Natural killer cell (primary cell): ENCODE results near the gene CMIP. TPM values are rescaled to one million over a fixed set of nuclear protein-coding genes. Genes with fewer than 3 reads are reported as not detected.

ENCODE experiments used
- ATAC-seq, 3 donors: fragments of 150-1000 bp in 2 of 3; fragments of 200-7000 bp in 1 of 3; cut with Tn5 transposase; 1 replicate in 1 of 3; 2 replicates in 2 of 3; pipeline ENCODE4 v1.10.0; 2021; ENCODE audit warnings: mild to moderate bottlenecking in 2 of 3, moderate library complexity in 2 of 3
- DNase-seq, 2 donors: peaks; one replicate each; pipeline versions ENCODE4 v3.0.0 to v3.0.0-alpha.2; 2013 to 2021; ENCODE audit warnings: mixed read lengths in 1 of 2
- H3K27ac ChIP-seq: one replicate; pipeline ENCODE4 v1.5.1; 2013; ENCODE audit warnings: mild to moderate bottlenecking, low read length
- H3K27me3 ChIP-seq: one replicate; pipeline ENCODE4 v1.6.1; 2013; ENCODE audit warnings: low read length; ENCODE audit not compliant: control insufficient read depth, insufficient read depth
- H3K36me3 ChIP-seq: one replicate; pipeline ENCODE4 v1.6.1; 2013; ENCODE audit warnings: low read length; ENCODE audit not compliant: control insufficient read depth, insufficient read depth
- H3K4me1 ChIP-seq: one replicate; pipeline ENCODE4 v1.6.1; 2013; ENCODE audit warnings: low read length; ENCODE audit not compliant: control insufficient read depth, insufficient read depth
- H3K4me3 ChIP-seq: one replicate; pipeline ENCODE4 v1.5.1; 2013; ENCODE audit warnings: low read length
- H3K9me3 ChIP-seq: one replicate; pipeline ENCODE4 v1.6.1; 2013; ENCODE audit warnings: low read length; ENCODE audit not compliant: control insufficient read depth, insufficient read depth
- H3K27ac Mint-ChIP-seq, 2 donors: one replicate each; pipeline ENCODE4 v1.8.0; 2022; ENCODE audit warnings: mild to moderate bottlenecking in 2 of 2, mixed read lengths in 2 of 2, moderate library complexity in 1 of 2
- H3K27me3 Mint-ChIP-seq, 2 donors: one replicate each; pipeline ENCODE4 v1.8.0; 2022; ENCODE audit warnings: low read depth in 2 of 2, mixed read lengths in 2 of 2
- H3K36me3 Mint-ChIP-seq: one replicate; pipeline ENCODE4 v1.8.0; 2022; ENCODE audit warnings: mixed read lengths
- H3K4me1 Mint-ChIP-seq, 2 donors: one replicate each; pipeline ENCODE4 v1.8.0; 2022; ENCODE audit warnings: mixed read lengths in 2 of 2
- H3K4me3 Mint-ChIP-seq: one replicate; pipeline ENCODE4 v1.8.0; 2022; ENCODE audit warnings: mild to moderate bottlenecking, moderate library complexity, mixed read lengths
- H3K9me3 Mint-ChIP-seq, 2 donors: one replicate each; pipeline ENCODE4 v1.8.0; 2022; ENCODE audit warnings: mixed read lengths in 2 of 2
- WGBS: methylation state at CpG from one replicate; pipeline ENCODE4 v1.1.7; 2013; ENCODE audit warnings: missing lambda C conversion rate; ENCODE audit not compliant: insufficient coverage; 5-methylcytosine and 5-hydroxymethylcytosine counted together
- intact Hi-C: fragments of 100-400 bp; cut with micrococcal nuclease; formaldehyde crosslinking; loops from one replicate; pipeline ENCODE4 v1.14.2; 2022
- total RNA-seq, 4 donors: library from RNA; stranded (reverse); fragments of 120-200 nt in 1 of 4; gene quantifications; one replicate each; pipeline versions ENCODE4 v1.2.3 to v1.2.4, GENCODE V29; 2013 to 2022
- TF ChIP-seq, protein P1 (sequence below): fragments of 200-600 bp; IDR thresholded peaks from one replicate; pipeline ENCODE4 v1.8.0; 2022; ENCODE audit warnings: antibody characterized with exemption

The CMIP gene
- total RNA-seq, 3 donors from 2014 or later (not counting 1 experiment from before 2014, with no cell fraction given), result 88.2 to 115 (median 91.5) TPM

DNA sequence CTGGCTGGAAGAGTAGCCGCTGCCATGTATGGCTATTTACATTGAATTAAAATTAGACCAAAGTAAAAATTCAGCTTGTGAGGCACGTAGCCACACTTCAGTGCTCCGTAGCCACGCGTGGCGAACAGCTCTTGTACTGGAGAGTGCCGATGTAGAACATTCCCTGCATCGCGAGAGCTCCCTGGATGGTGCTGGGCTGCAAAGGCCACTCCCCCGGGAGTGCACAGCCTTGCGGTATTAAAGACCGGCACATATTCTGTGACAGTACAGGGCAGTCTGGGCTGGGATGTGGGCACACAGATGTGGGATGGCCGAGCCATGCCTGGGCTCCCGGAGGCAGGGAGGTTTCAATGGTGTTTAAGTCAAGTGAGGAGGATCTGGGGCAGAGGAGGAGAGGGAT lies 102.2 kb downstream of the CMIP start:
- Mint-ChIP-seq H3K27me3 (no peaks in the 10 kb centered on the region), H3K9me3 (no peaks in the 10 kb centered on the region), H3K27ac (no peak overlapping the region), H3K36me3 (no peaks in the 10 kb centered on the region), H3K4me3 (no peak overlapping the region), H3K4me1 (peaks cover 75 to 76% of the 10 kb centered on the region in 2 donors)
- H3K9me3 ChIP-seq, result no peaks in the 10 kb centered on the region
- no peak overlapping the region for H3K4me3 ChIP-seq
- peaks cover 63% of the 10 kb centered on the region for H3K4me1 ChIP-seq
- no peak for ATAC-seq
- no peaks in the 10 kb centered on the region for H3K36me3 ChIP-seq
- no peak overlapping the region for H3K27ac ChIP-seq
- no peak for DNase-seq
- WGBS, result 97% methylated on average over 14 of the region's 14 CpGs
- no peaks in the 10 kb centered on the region for H3K27me3 ChIP-seq
- TF ChIP-seq, protein P1, sequence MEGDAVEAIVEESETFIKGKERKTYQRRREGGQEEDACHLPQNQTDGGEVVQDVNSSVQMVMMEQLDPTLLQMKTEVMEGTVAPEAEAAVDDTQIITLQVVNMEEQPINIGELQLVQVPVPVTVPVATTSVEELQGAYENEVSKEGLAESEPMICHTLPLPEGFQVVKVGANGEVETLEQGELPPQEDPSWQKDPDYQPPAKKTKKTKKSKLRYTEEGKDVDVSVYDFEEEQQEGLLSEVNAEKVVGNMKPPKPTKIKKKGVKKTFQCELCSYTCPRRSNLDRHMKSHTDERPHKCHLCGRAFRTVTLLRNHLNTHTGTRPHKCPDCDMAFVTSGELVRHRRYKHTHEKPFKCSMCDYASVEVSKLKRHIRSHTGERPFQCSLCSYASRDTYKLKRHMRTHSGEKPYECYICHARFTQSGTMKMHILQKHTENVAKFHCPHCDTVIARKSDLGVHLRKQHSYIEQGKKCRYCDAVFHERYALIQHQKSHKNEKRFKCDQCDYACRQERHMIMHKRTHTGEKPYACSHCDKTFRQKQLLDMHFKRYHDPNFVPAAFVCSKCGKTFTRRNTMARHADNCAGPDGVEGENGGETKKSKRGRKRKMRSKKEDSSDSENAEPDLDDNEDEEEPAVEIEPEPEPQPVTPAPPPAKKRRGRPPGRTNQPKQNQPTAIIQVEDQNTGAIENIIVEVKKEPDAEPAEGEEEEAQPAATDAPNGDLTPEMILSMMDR, result no peak
- intact Hi-C loops, result no loop called here

DNA sequence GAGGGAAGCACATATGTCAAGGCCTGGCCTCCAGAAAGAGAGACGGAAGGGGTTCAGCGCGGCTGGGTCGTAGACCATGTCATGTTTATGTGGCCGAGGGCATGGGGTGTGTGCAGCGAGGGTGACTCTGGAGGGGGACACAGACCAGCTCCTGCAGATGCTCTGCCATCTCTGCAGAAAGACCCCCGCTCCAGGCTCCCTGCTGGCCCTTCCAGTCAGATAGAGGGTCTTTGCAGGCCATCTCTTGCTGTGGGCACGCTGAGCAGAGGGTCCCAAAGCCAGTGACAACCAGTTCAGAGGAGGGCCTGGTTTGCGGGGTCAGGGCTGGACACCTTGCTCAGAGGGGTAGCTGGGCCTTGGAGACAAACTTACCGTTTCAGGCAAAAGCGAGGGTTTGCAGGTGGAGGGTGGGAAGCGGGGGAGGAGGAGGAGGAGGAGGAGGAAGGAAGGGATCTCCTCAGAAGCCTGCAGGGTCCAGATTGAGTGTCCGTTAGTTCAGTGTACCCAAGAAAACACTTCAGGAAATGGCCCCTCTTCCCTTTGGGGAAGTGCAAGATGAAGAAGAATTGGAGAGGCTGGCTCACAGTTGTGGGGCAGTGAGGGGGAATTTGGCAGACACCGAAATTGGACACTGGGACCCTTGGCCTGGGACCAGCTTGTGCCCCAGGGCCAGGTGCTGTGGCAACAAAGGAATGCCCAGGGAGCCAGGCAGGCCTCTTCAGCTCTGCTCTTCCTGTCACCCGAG lies 102.8 kb downstream of the CMIP start:
- Mint-ChIP-seq H3K27ac (no peak overlapping the region), H3K4me3 (no peak overlapping the region), H3K36me3 (no peaks in the 10 kb centered on the region), H3K4me1 (peaks cover 76% of the 10 kb centered on the region in 2 donors), H3K27me3 (no peaks in the 10 kb centered on the region), H3K9me3 (no peaks in the 10 kb centered on the region)
- intact Hi-C loops, result no loop called here
- Histone ChIP-seq H3K27me3 (no peaks in the 10 kb centered on the region), H3K9me3 (no peaks in the 10 kb centered on the region), H3K4me3 (no peak overlapping the region), H3K4me1 (peaks cover 68% of the 10 kb centered on the region), H3K36me3 (no peaks in the 10 kb centered on the region), H3K27ac (no peak overlapping the region)
- TF ChIP-seq, protein P1, result no peak
- ATAC-seq, result no peak
- DNase-seq, result no peak
- WGBS, result 79% methylated on average over 15 of the region's 15 CpGs

DNA sequence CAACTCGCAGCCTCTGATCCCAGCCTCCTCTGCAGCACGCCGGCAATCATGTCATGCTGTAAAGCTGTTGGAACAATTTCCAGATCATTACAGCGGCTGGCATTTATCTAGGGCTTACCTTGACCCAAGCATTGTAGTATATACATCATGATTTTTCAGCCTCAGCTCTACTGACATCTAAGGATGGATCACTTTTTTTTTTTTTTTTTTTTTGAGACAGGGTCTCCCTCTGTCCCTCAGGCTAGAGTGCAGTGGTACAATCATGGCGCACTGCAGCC lies 103.3 kb downstream of the CMIP start:
- H3K9me3 ChIP-seq, result no peaks in the 10 kb centered on the region
- no peak for DNase-seq
- Mint-ChIP-seq H3K36me3 (no peaks in the 10 kb centered on the region), H3K9me3 (no peaks in the 10 kb centered on the region), H3K4me3 (no peak overlapping the region), H3K27ac (no peak overlapping the region), H3K27me3 (no peaks in the 10 kb centered on the region), H3K4me1 (peaks cover 76% of the 10 kb centered on the region in 2 donors)
- intact Hi-C loops, result no loop called here
- peaks cover 73% of the 10 kb centered on the region for H3K4me1 ChIP-seq
- no peak overlapping the region for H3K27ac ChIP-seq
- WGBS, result 82% methylated on average over 5 of the region's 5 CpGs
- TF ChIP-seq, protein P1, result no peak
- H3K4me3 ChIP-seq, result no peak overlapping the region
- H3K36me3 ChIP-seq, result no peaks in the 10 kb centered on the region
- ATAC-seq, result no peak
- no peaks in the 10 kb centered on the region for H3K27me3 ChIP-seq

DNA sequence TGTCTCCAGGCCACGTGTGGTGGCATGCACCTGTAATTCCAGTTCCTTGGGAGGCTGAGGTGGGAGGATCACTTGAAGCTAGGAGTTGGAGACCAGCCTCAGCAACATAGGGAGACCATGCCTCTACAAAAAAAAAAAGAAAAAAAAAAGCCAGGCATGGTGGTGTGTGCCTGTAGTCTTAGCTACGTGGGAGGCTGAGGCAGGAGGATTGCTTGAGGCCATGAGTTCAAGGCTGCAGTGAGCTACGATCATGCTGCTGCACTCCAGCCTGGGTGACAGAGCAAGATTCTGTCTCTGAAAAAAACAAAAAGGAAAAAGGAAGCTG lies 103.9 kb downstream of the CMIP start:
- DNase-seq (no peak), ATAC-seq (no peak)
- TF ChIP-seq, protein P1, result no peak
- Mint-ChIP-seq H3K27me3 (no peaks in the 10 kb centered on the region), H3K9me3 (no peaks in the 10 kb centered on the region), H3K4me1 (peaks cover 76 to 77% of the 10 kb centered on the region in 2 donors), H3K4me3 (no peak overlapping the region), H3K27ac (no peak overlapping the region), H3K36me3 (no peaks in the 10 kb centered on the region)
- intact Hi-C loops, result no loop called here
- peaks cover 79% of the 10 kb centered on the region for H3K4me1 ChIP-seq
- no peaks in the 10 kb centered on the region for H3K36me3 ChIP-seq
- H3K4me3 ChIP-seq, result no peak overlapping the region
- no peak overlapping the region for H3K27ac ChIP-seq
- H3K9me3 ChIP-seq, result no peaks in the 10 kb centered on the region
- 89% methylated on average over 3 of the region's 3 CpGs for WGBS
- no peaks in the 10 kb centered on the region for H3K27me3 ChIP-seq
